GM12878 (cell line): ENCODE results near the gene SNAPC3. TPM values are rescaled to one million over a fixed set of nuclear protein-coding genes. Genes with fewer than 3 reads are reported as not detected.
A peak's percentile ranks its signal among the peaks of the same experiment; 100 is the strongest.

ENCODE experiments used
- EGR1 ChIP-seq, 2 experiments: IDR thresholded peaks; 1 replicate in 1 of 2; 2 replicates in 1 of 2; pipeline ENCODE4 v1.6.1; 2011 to 2012; ENCODE audit warnings: low read depth in 2 of 2, low read length in 2 of 2, borderline replicate concordance in 1 of 2, mild to moderate bottlenecking in 1 of 2, moderate library complexity in 1 of 2
- ESRRA ChIP-seq: IDR thresholded peaks from 2 replicates; pipeline ENCODE4 v1.6.1; 2012; ENCODE audit warnings: mild to moderate bottlenecking, low read length, improper control_type of control experiment
- EZH2 ChIP-seq: IDR thresholded peaks from 2 replicates; pipeline ENCODE4 v1.6.1; 2012; ENCODE audit warnings: low read depth, mild to moderate bottlenecking, control low read depth, inconsistent platforms, low read length, borderline replicate concordance; ENCODE audit not compliant: control insufficient read depth
- FOXK2 ChIP-seq: fragments of 450-650 bp; IDR thresholded peaks from 2 replicates; pipeline ENCODE4 v1.6.1; 2017; ENCODE audit warnings: mild to moderate bottlenecking, moderate library complexity
- HCFC1 ChIP-seq: fragments of 150-350 bp; IDR thresholded peaks from 2 replicates; pipeline ENCODE4 v1.6.1; 2014; ENCODE audit warnings: low read length
- HDGF ChIP-seq: fragments of 450-650 bp; IDR thresholded peaks from 2 replicates; pipeline ENCODE4 v1.6.1; 2016; ENCODE audit warnings: antibody characterized with exemption
- KAT2A ChIP-seq: conservative IDR thresholded peaks from 2 replicates; pipeline ENCODE4 v1.6.1; 2011; ENCODE audit warnings: low read depth, low read length; ENCODE audit not compliant: control insufficient read depth
- LARP7 ChIP-seq: fragments of 450-650 bp; IDR thresholded peaks from 2 replicates; pipeline ENCODE4 v1.6.1; 2017; ENCODE audit warnings: mild to moderate bottlenecking
- NR2F1 ChIP-seq: fragments of 450-650 bp; conservative IDR thresholded peaks from 2 replicates; pipeline ENCODE4 v1.6.1; 2017; ENCODE audit warnings: mild to moderate bottlenecking
- NRF1 ChIP-seq: conservative IDR thresholded peaks from 2 replicates; pipeline ENCODE4 v1.6.1; 2011; ENCODE audit warnings: mild to moderate bottlenecking, low read depth, low read length, improper control_type of control experiment
- PML ChIP-seq: IDR thresholded peaks from 2 replicates; pipeline ENCODE4 v1.6.1; 2012; ENCODE audit warnings: low read length, inconsistent platforms
- POLR2A ChIP-seq: IDR thresholded peaks from 2 replicates; pipeline ENCODE4 v1.6.1; 2011; ENCODE audit warnings: low read depth, mild to moderate bottlenecking, low read length
- POLR2AphosphoS5 ChIP-seq: IDR thresholded peaks from 2 replicates; pipeline ENCODE4 v1.6.1; 2011; ENCODE audit warnings: mild to moderate bottlenecking, low read length, inconsistent platforms
- RAD21 ChIP-seq: IDR thresholded peaks from 2 replicates; pipeline ENCODE4 v1.6.1; 2011; ENCODE audit warnings: mild to moderate bottlenecking, low read depth, low read length, moderate library complexity; ENCODE audit not compliant: insufficient read depth
- RELA ChIP-seq: fragments of 450-650 bp; IDR thresholded peaks from 2 replicates; pipeline ENCODE4 v1.8.0; 2014; ENCODE audit warnings: borderline replicate concordance; ENCODE audit not compliant: partially characterized antibody
- SP1 ChIP-seq: IDR thresholded peaks from one replicate; pipeline ENCODE4 v1.6.1; 2011; ENCODE audit warnings: low read depth, low read length
- SPI1 ChIP-seq: IDR thresholded peaks from 2 replicates; pipeline ENCODE4 v1.6.1; 2011; ENCODE audit warnings: low read depth, mild to moderate bottlenecking, low read length, moderate library complexity, borderline replicate concordance; ENCODE audit not compliant: insufficient read depth
- SUPT20H ChIP-seq: IDR thresholded peaks from 2 replicates; pipeline ENCODE4 v1.6.1; 2011; ENCODE audit warnings: low read depth, mild to moderate bottlenecking, low read length, moderate library complexity, borderline replicate concordance; ENCODE audit not compliant: control insufficient read depth
- ZBED1 ChIP-seq: IDR thresholded peaks from 2 replicates; pipeline ENCODE4 v1.6.1; 2016; ENCODE audit warnings: borderline replicate concordance
- ZNF217 ChIP-seq: fragments of 450-650 bp; IDR thresholded peaks from 2 replicates; pipeline ENCODE4 v1.6.1; 2017; ENCODE audit warnings: antibody characterized with exemption, mild to moderate bottlenecking
- ZZZ3 ChIP-seq: IDR thresholded peaks from 2 replicates; pipeline ENCODE4 v1.6.1; 2011; ENCODE audit warnings: low read depth; ENCODE audit not compliant: control insufficient read depth, insufficient read length
- polyA plus RNA-seq, 11 experiments: library from polyadenylated mRNA; depleted of rRNA in 4 of 11; unstranded in 6 of 11; stranded (reverse) in 5 of 11; fragments of >200 nt; fragmentation: Nextera tagmentation in 4 of 11; fragmentation: Illumina TruSeq in 1 of 11; extraction: Ambion mirVana in 4 of 11; extraction: Trizol in 1 of 11; gene quantifications; 1 replicate in 1 of 11; 2 replicates in 10 of 11; pipeline versions ENCODE4 v1.2.1 to v1.2.3, GENCODE V29; 2011 to 2016; ENCODE audit warnings: inconsistent platforms in 2 of 11, missing spikeins in 2 of 11, low read depth in 1 of 11
- total RNA-seq, 4 experiments: library from RNA; depleted of rRNA in 3 of 4; stranded (reverse); fragments of >200 nt in 3 of 4; fragmentation: Illumina TruSeq in 1 of 4; extraction: Trizol in 1 of 4; gene quantifications; 2 replicates each; pipeline versions ENCODE4 v1.2.1 to v1.2.3, GENCODE V29; 2013 to 2021
- TF ChIP-seq, protein P1 (sequence below): fragments of 450-650 bp; IDR thresholded peaks from 2 replicates; pipeline ENCODE4 v1.6.1; 2018; ENCODE audit warnings: borderline replicate concordance, mild to moderate bottlenecking; ENCODE audit not compliant: partially characterized antibody
- TF ChIP-seq, protein P2 (sequence below): IDR thresholded peaks from 2 replicates; pipeline ENCODE4 v1.6.1; 2011; ENCODE audit warnings: low read depth, low read length, improper control_type of control experiment, borderline replicate concordance
- TF ChIP-seq, protein P3 (sequence below): fragments of 450-650 bp; IDR thresholded peaks from 2 replicates; pipeline ENCODE4 v1.6.1; 2017; ENCODE audit warnings: mild to moderate bottlenecking, moderate library complexity

Gene SNAPC3
- total and polyA plus RNA-seq, 10 of the 15 experiments (the other 5 are each of a cell fraction or from before 2014, with no cell fraction given): 5.7 to 47.4 (median 24.6) TPM

DNA sequence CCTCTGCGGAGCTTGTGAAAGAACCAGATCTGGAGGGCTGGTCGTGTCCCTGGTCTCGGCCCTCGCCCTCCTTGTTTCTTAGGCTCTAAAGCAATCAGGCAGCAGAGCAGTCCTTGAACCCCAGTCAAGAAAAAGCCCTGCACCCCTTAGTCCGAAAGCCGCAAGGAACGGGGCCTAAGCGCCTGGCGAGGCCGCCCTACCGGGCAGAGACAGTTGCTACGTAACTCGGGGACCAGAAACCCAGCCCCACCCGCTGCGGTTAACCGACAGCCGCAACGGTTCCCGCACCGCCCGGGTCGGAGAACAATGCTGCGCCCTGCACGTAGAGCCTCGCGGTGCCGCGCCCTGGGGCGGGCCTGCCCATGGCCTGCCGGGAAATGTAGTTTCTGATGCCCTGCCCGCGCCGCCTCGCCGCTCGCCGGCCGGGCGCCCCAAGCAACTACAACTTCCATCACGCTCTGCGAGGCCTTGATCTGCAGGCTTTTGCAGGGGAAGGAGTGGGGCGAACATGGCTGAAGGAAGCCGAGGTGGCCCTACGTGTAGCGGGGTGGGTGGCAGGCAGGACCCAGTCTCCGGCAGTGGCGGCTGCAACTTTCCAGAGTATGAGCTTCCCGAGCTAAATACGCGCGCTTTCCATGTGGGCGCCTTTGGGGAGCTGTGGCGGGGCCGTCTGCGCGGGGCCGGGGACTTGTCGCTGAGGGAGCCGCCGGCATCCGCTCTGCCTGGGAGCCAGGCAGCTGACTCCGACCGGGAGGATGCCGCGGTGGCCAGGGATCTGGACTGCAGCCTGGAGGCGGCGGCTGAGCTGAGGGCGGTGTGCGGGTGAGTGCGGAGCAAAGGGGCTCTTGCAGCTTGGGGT lies at the start of gene SNAPC3 (continued):
- no peak for TF ChIP-seq EZH2
- TF ChIP-seq NRF1: no peak
- 0 out of 2 replicates have a peak, but pooled peaks have one; percentile 55 for TF ChIP-seq ZBED1
- TF ChIP-seq LARP7: peak; percentile 81; the same call in 1 of the 2 replicates
- TF ChIP-seq KAT2A: no peak
- TF ChIP-seq HDGF: no peak
- TF ChIP-seq HCFC1: peak; percentile 98
- peak; percentile 44; the same call in 1 of the 2 replicates for TF ChIP-seq NR2F1
- TF ChIP-seq SP1: peak; percentile 43
- TF ChIP-seq POLR2AphosphoS5: peak; percentile 72; the same call in 1 of the 2 replicates
- no peak for TF ChIP-seq EGR1 (IDR thresholded peaks at IDR 0.05; ENCODE audit: borderline replicate concordance in 1 of 2, low read depth in 2 of 2, low read length in 2 of 2)
- no peak for TF ChIP-seq ZZZ3
- TF ChIP-seq, protein P1, sequence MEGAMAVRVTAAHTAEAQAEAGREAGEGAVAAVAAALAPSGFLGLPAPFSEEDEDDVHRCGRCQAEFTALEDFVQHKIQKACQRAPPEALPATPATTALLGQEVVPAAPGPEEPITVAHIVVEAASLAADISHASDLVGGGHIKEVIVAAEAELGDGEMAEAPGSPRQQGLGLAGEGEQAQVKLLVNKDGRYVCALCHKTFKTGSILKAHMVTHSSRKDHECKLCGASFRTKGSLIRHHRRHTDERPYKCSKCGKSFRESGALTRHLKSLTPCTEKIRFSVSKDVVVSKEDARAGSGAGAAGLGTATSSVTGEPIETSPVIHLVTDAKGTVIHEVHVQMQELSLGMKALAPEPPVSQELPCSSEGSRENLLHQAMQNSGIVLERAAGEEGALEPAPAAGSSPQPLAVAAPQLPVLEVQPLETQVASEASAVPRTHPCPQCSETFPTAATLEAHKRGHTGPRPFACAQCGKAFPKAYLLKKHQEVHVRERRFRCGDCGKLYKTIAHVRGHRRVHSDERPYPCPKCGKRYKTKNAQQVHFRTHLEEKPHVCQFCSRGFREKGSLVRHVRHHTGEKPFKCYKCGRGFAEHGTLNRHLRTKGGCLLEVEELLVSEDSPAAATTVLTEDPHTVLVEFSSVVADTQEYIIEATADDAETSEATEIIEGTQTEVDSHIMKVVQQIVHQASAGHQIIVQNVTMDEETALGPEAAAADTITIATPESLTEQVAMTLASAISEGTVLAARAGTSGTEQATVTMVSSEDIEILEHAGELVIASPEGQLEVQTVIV: no peak
- TF ChIP-seq PML: peak; percentile 42; the same call in 1 of the 2 replicates
- TF ChIP-seq, protein P2, sequence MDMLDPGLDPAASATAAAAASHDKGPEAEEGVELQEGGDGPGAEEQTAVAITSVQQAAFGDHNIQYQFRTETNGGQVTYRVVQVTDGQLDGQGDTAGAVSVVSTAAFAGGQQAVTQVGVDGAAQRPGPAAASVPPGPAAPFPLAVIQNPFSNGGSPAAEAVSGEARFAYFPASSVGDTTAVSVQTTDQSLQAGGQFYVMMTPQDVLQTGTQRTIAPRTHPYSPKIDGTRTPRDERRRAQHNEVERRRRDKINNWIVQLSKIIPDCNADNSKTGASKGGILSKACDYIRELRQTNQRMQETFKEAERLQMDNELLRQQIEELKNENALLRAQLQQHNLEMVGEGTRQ: no peak
- TF ChIP-seq RAD21: no peak
- TF ChIP-seq ESRRA: 0 out of 2 replicates have a peak, but pooled peaks have one; percentile 65
- TF ChIP-seq POLR2A: peak; percentile 90
- no peak for TF ChIP-seq SPI1
- TF ChIP-seq, protein P3, sequence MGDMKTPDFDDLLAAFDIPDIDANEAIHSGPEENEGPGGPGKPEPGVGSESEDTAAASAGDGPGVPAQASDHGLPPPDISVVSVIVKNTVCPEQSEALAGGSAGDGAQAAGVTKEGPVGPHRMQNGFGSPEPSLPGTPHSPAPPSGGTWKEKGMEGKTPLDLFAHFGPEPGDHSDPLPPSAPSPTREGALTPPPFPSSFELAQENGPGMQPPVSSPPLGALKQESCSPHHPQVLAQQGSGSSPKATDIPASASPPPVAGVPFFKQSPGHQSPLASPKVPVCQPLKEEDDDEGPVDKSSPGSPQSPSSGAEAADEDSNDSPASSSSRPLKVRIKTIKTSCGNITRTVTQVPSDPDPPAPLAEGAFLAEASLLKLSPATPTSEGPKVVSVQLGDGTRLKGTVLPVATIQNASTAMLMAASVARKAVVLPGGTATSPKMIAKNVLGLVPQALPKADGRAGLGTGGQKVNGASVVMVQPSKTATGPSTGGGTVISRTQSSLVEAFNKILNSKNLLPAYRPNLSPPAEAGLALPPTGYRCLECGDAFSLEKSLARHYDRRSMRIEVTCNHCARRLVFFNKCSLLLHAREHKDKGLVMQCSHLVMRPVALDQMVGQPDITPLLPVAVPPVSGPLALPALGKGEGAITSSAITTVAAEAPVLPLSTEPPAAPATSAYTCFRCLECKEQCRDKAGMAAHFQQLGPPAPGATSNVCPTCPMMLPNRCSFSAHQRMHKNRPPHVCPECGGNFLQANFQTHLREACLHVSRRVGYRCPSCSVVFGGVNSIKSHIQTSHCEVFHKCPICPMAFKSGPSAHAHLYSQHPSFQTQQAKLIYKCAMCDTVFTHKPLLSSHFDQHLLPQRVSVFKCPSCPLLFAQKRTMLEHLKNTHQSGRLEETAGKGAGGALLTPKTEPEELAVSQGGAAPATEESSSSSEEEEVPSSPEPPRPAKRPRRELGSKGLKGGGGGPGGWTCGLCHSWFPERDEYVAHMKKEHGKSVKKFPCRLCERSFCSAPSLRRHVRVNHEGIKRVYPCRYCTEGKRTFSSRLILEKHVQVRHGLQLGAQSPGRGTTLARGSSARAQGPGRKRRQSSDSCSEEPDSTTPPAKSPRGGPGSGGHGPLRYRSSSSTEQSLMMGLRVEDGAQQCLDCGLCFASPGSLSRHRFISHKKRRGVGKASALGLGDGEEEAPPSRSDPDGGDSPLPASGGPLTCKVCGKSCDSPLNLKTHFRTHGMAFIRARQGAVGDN: peak; percentile 40
- TF ChIP-seq SUPT20H: no peak
- TF ChIP-seq RELA: peak; percentile 75
- peak; percentile 71; the same call in 1 of the 2 replicates for TF ChIP-seq ZNF217
- TF ChIP-seq FOXK2: no peak
